NCI-H2227 (cell line): ENCODE data around the gene TGFBI.

ENCODE experiments used
- DNase-seq: peaks from one replicate; lab custom pipeline; 2025; ENCODE audit not compliant: unreplicated experiment; lab: John Stamatoyannopoulos, UW

Gene TGFBI

DNA sequence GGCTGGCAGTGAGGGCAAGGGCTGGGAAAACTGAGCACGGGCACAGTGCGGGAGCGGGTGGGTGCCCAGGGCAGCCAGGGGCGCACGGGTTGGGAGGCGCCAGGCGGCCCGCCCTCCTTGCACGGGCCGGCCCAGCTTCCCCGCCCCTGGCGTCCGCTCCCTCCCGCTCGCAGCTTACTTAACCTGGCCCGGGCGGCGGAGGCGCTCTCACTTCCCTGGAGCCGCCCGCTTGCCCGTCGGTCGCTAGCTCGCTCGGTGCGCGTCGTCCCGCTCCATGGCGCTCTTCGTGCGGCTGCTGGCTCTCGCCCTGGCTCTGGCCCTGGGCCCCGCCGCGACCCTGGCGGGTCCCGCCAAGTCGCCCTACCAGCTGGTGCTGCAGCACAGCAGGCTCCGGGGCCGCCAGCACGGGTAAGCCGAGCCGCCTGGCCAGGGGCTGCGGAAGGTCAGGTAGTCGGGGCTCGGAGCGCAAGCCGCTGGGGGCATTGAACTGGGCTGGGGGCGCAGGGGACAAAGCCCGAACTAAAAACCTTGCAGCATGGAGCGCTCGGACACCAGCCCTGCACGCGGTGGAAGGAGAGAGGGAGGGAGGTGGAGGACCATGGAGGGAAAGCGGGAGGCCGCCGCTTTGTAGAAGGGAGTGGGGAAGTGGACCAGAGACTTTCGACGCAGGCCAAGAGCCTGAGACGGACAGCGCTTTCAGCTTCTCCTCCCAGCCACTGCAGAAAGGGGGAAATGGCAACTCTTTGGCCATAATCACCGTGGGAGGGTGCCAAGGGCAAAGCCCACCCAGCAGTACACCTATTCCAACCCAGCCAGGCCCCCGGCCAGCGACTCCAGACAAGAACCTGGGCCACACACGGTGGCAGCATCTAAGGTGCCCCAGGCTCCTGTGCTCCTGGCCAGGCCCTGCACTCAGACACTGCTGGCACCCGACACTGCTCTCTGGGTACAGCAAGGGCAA, at the start of gene TGFBI:
TSS of gene TGFBI (plus strand) at position 207 of the 961 bp plus-strand sequence. CDS start at position 275, 68 bp downstream.
- peak; percentile 60 for DNase-seq

DNA sequence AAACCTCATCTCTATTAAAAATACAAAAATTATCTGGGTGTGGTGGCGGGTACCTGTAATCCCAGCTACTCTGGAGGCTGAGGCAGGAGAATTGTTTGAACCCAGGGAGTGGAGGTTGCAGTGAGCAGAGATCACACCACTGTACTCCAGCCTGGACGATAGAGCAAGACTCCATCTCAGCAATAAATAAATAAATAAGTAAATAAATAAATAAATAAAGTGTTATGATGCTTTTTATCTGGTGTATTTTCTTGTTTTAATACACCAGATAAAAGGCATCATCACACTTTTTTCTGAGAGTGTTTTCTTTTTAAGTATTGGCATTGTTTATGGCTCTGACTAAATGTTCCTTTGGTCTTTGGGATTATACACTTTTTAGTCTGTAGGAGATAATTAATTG, 49.8 kb upstream of the TGFBI start:
- no peak for DNase-seq

DNA sequence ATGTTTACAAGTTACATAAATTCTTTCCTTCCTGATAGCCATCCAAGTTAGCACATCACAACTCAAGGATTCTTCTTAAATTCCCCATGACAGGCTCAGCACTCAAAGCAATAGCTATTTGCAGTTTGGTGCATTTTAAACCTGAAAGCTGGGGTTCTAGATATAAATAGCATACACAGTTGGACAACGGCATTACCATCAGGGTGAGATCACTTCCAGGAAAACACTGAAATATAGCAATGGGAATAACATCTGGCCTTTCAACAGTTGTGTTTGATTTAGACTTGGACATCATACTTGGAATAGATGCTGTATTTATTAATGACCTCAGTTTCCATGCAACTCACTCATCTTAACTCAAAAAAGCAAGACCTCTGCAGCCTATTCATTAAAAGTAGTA, 49.3 kb upstream of the TGFBI start:
- no peak for DNase-seq

DNA sequence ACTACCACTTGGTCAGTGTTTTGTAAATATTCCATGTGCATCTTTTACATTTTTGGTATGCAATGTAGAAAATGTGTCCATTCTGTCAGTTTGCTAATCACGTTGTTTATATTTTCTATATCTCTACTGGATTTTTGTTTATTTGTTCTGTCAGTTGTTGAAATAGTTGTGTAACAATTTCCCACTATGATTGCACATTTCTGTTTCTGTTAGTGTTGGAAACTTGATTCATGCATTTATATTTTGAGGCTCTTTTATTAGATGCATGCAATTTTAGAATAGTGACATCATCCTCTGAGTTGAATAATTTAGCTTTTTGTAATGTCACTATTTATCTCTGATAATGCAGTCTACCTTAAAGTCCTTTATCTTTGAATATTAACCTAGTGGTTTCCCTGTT, 48.2 kb upstream of the TGFBI start:
- no peak for DNase-seq

DNA sequence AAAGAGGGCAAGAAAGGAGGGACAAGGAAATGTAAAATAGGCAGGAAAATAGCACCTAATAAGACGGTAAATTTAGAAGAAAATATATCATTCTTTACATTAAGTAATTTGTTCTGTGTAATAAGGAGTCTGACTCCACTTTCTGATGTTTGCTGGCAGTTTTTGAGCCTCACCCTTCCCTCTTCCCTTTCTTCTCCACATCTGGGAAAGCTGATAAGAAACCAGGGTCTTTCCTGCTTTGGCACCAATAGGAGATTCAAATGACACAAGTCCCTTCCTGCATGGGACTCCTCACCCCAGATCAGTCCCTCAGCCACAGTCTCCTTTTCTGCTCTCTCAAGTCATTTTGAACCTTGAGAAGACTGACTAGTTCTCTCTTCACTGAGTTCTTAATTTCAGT, 42.8 kb upstream of the TGFBI start:
- DNase-seq: no peak

DNA sequence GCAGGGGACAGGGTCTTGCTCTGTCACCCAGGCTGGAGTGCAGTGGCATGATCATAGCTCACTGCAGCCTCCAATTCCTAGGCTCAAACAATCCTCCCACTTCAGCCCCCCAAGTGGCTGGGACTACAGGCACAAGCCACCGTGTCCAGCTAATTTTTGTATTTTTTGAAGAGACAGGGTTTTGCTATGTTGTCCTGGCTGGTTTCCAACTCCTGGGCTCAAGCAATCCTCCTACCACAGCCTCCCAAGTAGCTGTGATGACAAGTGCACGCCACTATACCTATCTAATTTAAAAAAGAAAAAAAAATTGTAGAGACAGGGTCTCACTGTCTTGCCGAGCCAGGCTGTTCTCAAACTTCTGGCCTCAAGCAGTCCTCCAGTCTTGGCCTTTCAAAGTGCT, 42.4 kb upstream of the TGFBI start:
- DNase-seq: no peak

DNA sequence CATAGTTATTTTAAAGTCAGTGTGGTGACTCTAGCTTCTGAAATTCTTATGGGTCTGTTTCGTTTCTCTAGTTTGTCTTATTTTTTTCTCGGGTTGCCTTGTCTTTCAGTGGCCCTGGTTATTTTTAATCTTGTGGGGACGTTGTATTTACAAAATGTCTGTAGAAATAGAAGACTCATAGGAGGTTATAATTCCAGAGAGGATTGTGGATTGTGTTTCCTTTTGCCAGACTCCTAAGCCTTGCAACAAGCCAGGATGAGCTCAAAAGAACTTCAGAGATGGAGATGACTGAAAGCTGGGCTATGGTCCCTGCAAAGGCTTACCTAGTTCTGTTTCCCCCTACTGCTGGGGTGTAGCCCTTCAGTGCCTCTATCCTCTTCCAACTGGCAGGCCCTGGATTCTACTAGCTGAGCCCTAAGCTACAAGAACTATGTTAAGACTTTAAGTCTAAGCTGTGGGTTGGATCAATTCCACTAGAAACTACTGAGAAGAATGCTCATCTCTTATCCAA, 41.8 kb upstream of the TGFBI start:
- DNase-seq: no peak

DNA sequence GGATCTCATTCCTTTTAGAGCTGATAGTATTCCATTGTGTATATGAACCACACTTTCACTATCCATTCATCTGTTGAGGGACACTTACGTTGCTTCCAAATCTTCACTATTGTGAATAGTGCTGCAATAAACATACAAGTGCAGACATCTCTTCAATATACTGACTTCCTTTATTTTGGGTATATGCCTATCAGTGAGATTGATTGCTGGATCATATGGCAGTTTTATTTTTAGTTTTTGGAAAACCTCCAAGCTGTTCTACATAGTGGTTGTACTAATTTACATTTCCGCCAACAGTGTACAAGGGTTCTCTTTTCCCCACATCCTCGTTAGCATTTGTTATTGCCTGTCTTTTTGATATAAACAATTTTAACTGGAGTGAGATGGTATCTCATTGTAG, 40.2 kb upstream of the TGFBI start:
- DNase-seq: no peak

DNA sequence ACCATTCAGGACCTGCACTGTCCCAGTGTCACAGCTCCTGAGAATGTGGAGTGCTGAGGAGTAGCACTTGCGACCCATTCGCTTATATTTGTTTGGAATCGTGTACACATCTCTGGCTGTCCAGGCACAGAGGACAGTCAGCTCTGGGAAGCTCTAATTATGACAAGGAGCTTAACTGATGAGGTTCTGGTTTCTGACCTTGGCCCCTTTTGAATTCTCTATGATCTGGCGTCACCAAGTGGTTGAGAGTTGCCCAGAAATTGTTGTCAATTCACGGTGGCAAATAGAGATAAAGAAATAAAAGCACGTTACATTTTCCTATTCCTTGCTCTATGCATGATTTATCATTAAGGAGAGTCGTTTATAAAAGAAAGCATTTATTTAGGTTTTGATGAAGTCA, 39.1 kb upstream of the TGFBI start:
- DNase-seq: no peak

DNA sequence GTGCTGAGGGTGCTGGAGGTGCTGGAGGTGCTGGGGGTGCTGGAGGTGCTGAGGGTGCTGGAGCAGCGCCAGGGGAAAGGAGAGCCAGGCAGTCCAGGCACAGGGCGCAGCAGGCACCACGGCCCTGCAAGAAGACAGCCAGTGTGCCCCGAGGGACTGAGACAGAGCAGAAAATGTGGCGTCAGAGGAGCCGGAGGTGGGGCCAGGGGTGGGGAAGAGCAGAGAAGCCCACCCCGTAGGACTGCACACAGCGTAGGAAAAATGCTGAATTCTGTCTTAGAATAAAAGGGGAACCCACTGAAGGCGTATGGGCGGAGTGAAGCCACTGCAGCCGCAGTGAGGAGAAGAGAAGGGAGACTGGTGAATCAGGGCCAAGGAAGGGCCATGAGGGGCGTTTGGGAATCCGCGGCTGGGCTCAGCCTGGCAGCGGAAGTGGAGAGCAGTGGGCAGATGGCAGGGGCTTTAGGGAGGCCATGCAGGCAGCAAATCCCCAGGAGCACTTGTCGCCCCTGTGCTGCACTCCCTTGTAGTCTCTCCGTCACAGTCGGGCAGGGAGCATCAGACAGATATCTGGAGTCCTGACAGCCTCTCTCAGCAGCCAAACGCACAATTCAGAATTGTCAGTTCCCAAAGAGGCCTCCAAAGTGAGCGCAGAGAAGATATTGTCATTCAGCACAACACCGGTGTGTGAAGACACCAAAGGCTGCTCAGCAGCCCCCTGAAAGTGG, 38.1 kb upstream of the TGFBI start:
- no peak for DNase-seq

DNA sequence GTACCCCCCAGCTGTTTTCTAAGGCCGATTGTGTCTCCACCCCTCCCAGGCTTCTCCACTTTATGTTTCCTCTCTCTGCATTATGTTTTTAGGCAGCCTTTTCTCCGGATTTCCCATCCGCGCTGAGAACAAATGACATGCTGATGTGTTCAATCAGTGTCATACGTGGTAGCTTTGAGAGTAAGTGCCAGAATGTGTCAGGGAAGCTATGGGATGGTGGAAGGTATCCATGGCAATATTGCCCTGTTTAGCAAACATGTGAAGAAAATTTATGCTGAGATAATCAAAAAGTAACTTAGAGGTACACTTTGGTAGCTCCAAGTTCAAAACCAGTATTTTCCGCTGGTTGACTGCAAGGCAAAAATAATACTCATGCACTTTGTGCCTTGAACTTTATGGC, 37.4 kb upstream of the TGFBI start:
- no peak for DNase-seq

DNA sequence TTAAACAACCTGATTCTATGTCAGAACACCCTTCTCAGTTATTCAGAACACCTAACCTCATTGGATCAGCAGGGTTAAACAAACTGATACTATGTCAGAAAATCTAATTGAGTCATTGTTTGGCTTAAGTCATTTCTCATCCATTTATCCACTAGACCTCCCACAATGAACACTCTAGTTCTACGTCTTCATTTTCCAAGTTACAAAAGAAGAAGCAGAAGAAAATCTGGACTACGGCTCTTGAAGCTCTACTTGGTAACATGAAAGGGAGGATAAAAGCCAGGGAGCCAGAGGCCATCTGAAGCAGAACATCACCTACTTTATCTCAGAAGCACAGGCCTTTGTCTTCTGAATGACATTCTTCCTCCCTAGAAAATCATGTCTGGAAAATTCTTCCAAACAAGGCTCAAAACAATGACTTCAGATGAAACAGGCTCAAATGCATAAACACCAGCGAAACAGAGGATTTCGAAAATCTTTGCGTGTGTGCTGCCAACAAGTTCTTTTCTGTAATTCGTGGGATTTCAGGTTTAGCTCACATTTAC, 35.4 kb upstream of the TGFBI start:
- no peak for DNase-seq

DNA sequence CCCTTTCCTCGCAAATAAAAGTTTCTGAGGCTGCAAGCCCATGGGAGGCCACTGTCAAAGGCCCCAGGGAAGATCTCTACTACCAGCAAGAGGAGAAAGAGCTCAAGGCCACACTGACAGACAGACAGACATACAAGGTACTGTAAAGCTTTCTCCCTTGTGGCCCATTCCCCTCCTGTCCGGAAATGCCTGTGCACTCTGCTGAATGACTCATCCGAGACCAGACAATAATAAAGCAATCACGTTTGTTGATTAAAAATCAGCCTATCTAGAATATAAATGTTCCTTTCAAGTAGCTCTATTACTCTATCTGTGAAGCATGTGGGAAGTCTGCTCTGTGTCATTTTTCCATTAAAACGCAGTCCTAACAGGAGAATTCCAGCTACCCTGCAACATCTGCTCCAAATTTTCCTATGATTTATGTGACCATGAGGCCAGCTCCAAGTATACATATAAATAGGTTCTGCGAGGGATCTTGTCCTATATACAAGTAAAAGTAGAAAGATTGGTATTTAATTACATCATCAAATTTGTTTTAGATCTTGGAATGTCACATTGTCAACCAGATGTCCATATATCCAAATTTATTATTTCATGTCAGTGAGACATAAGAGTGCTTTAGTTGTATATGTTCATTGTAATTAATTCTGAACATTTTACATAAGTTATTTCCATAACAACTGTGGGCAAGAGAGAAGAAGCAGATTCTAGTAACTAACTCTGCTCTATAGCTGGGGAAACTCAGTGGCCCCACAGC, 34.7 kb upstream of the TGFBI start:
- no peak for DNase-seq

DNA sequence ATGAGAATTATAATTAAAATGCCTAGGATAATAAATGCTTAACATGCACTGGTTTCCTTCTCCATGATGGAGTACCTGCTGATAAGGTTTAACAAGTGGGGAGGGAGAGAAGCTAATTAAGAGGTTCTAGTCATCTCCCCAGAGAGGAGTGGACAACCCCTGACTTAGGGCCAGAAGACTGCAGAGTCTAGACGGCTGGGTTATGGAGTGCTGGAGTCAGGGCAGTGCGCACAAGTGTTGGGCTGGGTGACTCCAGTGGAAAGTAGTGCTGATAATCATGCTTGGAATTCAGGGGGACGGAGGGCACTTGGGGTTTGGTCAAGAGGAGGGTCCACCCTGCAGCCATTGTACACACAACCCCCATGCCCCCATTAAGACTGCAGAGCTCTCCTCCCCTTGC, 32.8 kb upstream of the TGFBI start:
- no peak for DNase-seq

DNA sequence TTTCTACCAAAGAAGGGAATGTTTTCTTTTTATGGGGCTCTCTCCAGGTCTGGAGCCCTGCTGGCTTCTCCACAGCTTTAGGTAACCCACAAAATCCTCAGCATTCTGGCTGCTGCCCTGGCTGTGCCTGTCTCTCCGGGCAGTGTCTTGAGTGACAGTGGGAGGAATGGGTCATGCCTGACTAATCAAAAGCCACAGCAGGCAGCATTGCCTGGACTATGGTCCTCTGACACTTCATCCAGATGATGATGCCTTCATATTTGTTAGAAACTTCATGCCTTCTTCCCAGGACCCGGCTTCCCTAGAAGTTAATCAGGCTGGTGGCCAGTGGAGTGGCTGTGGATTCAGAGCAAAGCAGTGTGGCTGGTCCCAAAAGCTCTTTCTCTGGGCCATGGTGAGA, 32.2 kb upstream of the TGFBI start:
- DNase-seq: no peak

DNA sequence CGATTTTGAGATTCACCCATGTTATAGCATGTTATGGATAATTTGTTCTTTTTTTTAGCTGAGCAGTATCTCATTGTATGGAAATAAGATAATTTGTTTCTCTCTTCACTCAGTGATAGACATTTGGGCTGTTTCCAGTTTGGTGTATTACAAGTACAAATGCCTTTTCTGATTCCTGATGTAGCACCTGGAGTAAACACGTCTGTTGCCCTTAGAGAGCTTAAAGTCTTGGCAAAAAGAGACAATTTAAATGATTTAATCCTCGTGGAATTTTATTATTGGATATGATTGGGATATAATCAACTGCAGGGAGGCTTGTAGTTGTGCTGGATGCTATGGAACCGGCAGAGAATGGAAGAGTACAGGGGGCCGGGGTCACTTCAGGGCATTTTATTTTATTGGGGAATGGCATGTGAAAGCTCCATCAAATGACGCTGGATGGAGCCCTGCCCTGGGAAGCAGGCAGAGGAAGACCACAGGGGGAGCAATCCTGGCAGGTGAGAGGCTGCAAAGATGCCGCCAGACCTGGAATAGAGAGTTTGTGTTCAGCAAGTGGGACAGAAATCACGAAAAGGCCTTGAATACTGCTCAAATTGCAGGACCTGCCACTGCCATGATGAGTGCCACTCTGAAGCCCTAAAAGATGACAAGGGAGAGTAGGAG, 31.0 kb upstream of the TGFBI start:
- no peak for DNase-seq

DNA sequence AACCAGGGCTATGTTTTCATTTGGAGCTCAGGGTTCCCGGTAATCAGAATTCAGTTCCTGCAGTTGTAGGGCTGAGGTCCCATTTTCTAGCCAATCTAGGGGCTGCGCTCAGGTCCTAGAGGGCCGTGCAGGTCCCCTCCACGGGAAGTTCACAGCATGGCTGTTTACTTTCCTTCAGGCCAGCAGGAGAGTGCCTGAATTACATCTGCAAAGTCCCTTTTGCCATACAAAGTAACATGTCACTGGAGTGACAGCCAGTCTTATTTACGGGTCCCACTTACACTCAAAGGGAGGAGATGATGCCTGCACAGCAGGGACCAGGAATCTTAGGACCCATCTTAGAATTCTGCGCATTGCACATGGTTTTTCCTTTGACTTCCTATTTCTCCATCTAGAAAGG, 29.9 kb upstream of the TGFBI start:
- DNase-seq: no peak

DNA sequence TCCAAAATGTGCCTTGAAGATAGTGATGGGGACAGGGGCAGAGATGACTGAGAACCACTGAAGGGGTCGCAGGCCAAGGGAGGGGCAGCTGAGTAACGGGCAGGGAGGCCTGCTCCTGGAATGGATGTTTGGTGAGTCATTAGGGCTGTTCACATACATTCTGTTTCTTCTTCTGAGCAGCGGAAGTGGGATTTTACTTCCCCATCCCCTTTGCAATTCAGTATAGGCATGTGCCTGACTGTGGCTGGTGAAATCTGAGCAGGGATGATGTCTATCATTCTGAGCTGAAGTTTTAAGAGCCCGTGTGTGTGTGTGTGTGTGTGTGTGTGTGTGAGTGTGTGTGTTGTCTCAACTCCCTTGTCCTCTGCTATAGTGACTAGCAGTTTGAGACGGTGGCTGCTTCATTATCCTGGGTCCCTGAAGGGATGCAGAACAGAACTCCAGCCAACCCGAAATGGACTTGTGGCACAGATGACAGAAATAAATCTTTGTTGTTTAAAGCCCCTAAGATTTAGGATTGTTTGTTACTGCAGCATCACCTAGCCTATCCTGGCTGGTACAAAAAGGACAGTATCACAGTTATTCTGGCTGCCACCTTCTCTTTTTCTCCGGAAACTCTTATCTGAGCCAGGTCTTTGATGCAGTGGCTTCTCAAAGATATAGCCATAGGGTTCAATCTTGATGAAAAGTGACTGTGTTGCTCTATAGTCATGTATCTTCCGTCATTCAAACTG, 29.2 kb upstream of the TGFBI start:
- DNase-seq: no peak

DNA sequence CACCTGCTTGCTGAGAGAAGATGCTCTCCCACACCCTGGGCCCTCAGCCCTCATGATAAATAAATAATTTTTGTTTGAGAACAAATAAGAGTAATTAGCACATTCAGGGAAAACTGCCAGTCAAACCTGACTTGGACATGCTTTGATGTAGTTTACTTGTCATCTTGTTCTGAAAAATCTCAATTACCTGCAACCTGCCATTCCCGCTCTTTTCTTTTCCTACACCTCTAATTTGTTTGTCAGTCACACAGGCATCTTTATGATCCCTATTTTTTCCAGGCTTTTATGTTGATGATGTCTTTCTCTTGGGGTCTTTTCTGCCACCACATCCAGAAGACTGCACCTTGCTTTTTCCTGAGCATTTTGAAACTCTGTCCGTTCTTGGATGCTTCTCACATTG, 28.6 kb upstream of the TGFBI start:
- DNase-seq: no peak

DNA sequence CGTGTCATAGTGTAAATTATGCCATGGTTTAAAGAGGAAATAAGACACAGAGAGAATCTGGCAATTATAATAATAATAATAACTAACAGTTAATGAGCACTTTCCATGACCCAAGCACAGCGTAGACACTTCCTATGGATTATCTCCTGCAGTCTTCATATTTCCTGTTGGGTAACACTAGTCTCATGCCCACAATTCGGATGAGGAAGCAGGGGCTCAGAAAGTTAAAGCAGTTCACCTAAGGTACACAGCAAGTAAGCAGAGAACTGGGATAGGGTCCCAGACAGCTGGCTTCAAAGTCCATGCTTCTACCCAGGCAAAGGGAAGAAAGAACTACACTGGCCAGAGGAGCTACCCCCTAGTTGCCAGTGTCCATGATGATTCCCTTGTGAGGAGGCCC, 27.9 kb upstream of the TGFBI start:
- no peak for DNase-seq
